ENCODE results near the gene BRSK2. TPM values are rescaled to one million over a fixed set of nuclear protein-coding genes. Genes with fewer than 3 reads are reported as not detected.
A peak's percentile ranks its signal among the peaks of the same experiment; 100 is the strongest.

Gene BRSK2
- total RNA-seq, 1 donor from 2014 or later = 59.9 TPM

- DNase-seq (ENCODE audit: low read depth, low spot score) = no peak
- H3K4me1 Mint-ChIP-seq = no peaks in the 10 kb centered on the region
- H3K4me3 Mint-ChIP-seq = no peak overlapping the region
- no peaks in the 10 kb centered on the region for H3K27me3 Mint-ChIP-seq (ENCODE audit: low read depth)
- no peak for TF ChIP-seq CTCF (conservative IDR thresholded peaks at IDR 0.05)
- H3K9me3 Mint-ChIP-seq = no peaks in the 10 kb centered on the region
- no peak overlapping the region for H3K27ac Mint-ChIP-seq (ENCODE audit: unreplicated experiment)
- H3K36me3 Mint-ChIP-seq (ENCODE audit: low read depth) = no peaks in the 10 kb centered on the region
Measured at GRCh38 chr11:1459219-1459575, 69.5 kb downstream of the BRSK2 start.

GRCh38 chr11:1459764-1460395 lies 70.1 kb downstream of the BRSK2 start:
- Mint-ChIP-seq H3K9me3 (no peaks in the 10 kb centered on the region), H3K27me3 (ENCODE audit: low read depth) (no peaks in the 10 kb centered on the region), H3K4me3 (no peak overlapping the region), H3K36me3 (ENCODE audit: low read depth) (no peaks in the 10 kb centered on the region), H3K4me1 (no peaks in the 10 kb centered on the region), H3K27ac (ENCODE audit: unreplicated experiment) (no peak overlapping the region)
- no peak for TF ChIP-seq CTCF (conservative IDR thresholded peaks at IDR 0.05)
- DNase-seq (ENCODE audit: low read depth, low spot score) = no peak

- peaks cover 1% of the 10 kb centered on the region for H3K27me3 Mint-ChIP-seq (ENCODE audit: low read depth)
- no peak for DNase-seq (ENCODE audit: low read depth, low spot score)
- no peaks in the 10 kb centered on the region for H3K4me1 Mint-ChIP-seq
- H3K27ac Mint-ChIP-seq (ENCODE audit: unreplicated experiment) = no peak overlapping the region
- H3K36me3 Mint-ChIP-seq (ENCODE audit: low read depth) = no peaks in the 10 kb centered on the region
- TF ChIP-seq CTCF (conservative IDR thresholded peaks at IDR 0.05) = no peak
- no peaks in the 10 kb centered on the region for H3K9me3 Mint-ChIP-seq
- H3K4me3 Mint-ChIP-seq = no peak overlapping the region
Measured at GRCh38 chr11:1460396-1460985, 70.8 kb downstream of the BRSK2 start.

- no peak overlapping the region for H3K4me3 Mint-ChIP-seq
- no peak for DNase-seq (ENCODE audit: low read depth, low spot score)
- peaks cover 3% of the 10 kb centered on the region for H3K27me3 Mint-ChIP-seq (ENCODE audit: low read depth)
- no peaks in the 10 kb centered on the region for H3K9me3 Mint-ChIP-seq
- peaks cover 3% of the 10 kb centered on the region for H3K36me3 Mint-ChIP-seq (ENCODE audit: low read depth)
- H3K4me1 Mint-ChIP-seq = no peaks in the 10 kb centered on the region
- no peak overlapping the region for H3K27ac Mint-ChIP-seq (ENCODE audit: unreplicated experiment)
- TF ChIP-seq CTCF (conservative IDR thresholded peaks at IDR 0.05) = no peak
Measured at GRCh38 chr11:1460986-1461825, 71.5 kb downstream of the BRSK2 start.

GRCh38 chr11:1461826-1462697 lies 72.3 kb downstream of the BRSK2 start:
- DNase-seq (ENCODE audit: low read depth, low spot score) = no peak
- Mint-ChIP-seq H3K4me3 (peak overlapping the region; percentile 41), H3K36me3 (ENCODE audit: low read depth) (peaks cover 3% of the 10 kb centered on the region), H3K9me3 (no peaks in the 10 kb centered on the region), H3K4me1 (peaks cover 1% of the 10 kb centered on the region), H3K27ac (ENCODE audit: unreplicated experiment) (peak overlapping the region; percentile 67), H3K27me3 (ENCODE audit: low read depth) (peaks cover 3% of the 10 kb centered on the region)
- no peak for TF ChIP-seq CTCF (conservative IDR thresholded peaks at IDR 0.05)
